Erythroblast (primary cell): ENCODE results near the gene PAOX.

Experiments
- GATA1 ChIP-seq: IDR thresholded peaks from 2 replicates; pipeline ENCODE4 v1.6.1; 2011; ENCODE audit warnings: low read depth, mild to moderate bottlenecking, control low read depth, low read length, moderate library complexity
- POLR2A ChIP-seq: IDR thresholded peaks from 2 replicates; pipeline ENCODE4 v1.6.1; 2011; ENCODE audit warnings: mild to moderate bottlenecking, low read length

DNA sequence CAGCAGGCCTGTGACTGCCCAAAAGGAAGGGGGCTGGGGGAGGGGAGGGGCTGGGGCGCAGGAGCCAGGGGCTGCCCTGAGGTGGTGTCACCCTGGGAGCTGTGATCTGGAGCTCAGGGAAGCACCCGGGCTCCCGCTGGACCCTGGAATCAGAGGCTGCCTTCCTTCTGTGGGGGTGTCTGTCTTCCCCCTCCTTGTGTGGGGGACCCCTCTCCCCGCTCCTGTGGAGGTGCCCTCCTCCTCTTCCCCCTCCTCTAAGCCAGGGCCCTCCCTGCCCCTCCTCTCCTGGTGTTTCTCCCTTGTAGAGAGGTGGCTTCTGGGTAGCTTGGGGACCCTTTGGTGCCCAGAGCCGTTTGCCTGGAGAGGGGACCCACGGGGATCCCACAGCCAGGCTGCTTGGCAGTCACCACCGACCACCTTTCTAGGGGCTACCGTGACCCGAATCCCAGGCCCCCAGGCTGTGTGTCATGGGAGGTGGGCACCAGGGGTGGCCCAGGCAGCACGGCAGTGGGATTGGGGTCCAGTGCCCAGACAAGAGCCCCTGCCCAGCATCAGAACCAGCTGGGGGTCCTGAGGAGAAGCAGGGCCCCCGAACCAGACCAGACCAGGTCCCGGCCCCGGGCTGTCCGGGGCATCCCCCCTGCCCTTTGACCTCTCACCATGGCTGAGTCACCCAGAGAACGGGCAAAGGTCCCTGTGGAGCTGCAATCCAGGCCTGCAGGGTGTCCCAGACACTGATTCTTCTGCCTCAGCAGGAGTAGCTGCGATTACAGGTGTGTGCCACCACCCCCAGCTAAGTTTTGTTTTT is 31.1 kb upstream of the PAOX start:
- TF ChIP-seq POLR2A, result no peak
- no peak for TF ChIP-seq GATA1
